Thymus (tissue), 11 donors: Measurements from ENCODE around the gene LRRC27. TPM values are rescaled to one million over a fixed set of nuclear protein-coding genes. Genes with fewer than 3 reads are reported as not detected.

Experiments
- DNase-seq, 9 donors: peaks; one replicate each; pipeline ENCODE4 v3.0.0-alpha.2; 2013; ENCODE audit warnings: low spot score in 9 of 9, low read depth in 6 of 9, missing footprints in 1 of 9
- H3K27ac ChIP-seq, 2 donors: one replicate each; pipeline ENCODE4 v1.5.1; 2013; ENCODE audit warnings: control low read depth in 1 of 2, low read depth in 1 of 2, low read length in 1 of 2, mild to moderate bottlenecking in 1 of 2, moderate library complexity in 1 of 2
- H3K27me3 ChIP-seq, 2 donors: one replicate each; pipeline ENCODE4 v1.5.1; 2013; ENCODE audit warnings: low read length in 1 of 2; ENCODE audit not compliant: control insufficient read depth in 2 of 2, insufficient read depth in 1 of 2
- H3K36me3 ChIP-seq, 2 donors: one replicate each; pipeline ENCODE4 v1.5.1; 2013; ENCODE audit warnings: low read length in 1 of 2, mild to moderate bottlenecking in 1 of 2, moderate library complexity in 1 of 2; ENCODE audit not compliant: control insufficient read depth in 2 of 2, insufficient read depth in 2 of 2
- H3K4me1 ChIP-seq, 2 donors: one replicate each; pipeline ENCODE4 v1.5.1; 2013; ENCODE audit warnings: low read length in 2 of 2; ENCODE audit not compliant: control insufficient read depth in 2 of 2, insufficient read depth in 2 of 2
- H3K4me3 ChIP-seq, 2 donors: one replicate each; pipeline ENCODE4 v1.5.1; 2013; ENCODE audit warnings: low read length in 2 of 2, control low read depth in 1 of 2, mild to moderate bottlenecking in 1 of 2
- H3K9me3 ChIP-seq, 2 donors: one replicate each; pipeline ENCODE4 v1.5.1; 2013; ENCODE audit warnings: low read length in 1 of 2, mild to moderate bottlenecking in 1 of 2; ENCODE audit not compliant: control insufficient read depth in 2 of 2, insufficient read depth in 1 of 2
- WGBS: extraction: QIAGEN DNeasy Blood & Tissue Kit; methylation state at CpG from one replicate; pipeline ENCODE4 v1.1.7; 2013; 5-methylcytosine and 5-hydroxymethylcytosine counted together
- polyA plus RNA-seq: library from polyadenylated mRNA; stranded (reverse); fragments of 200-250 nt; gene quantifications from one replicate; pipeline ENCODE4 v1.2.3, GENCODE V29; 2013
- total RNA-seq: library from RNA; stranded (reverse); fragments of 120-200 nt; gene quantifications from one replicate; pipeline ENCODE4 v1.2.4, GENCODE V29; 2013
- donor health status: healthy.

LRRC27 gene
- total and polyA plus RNA-seq, 2 donors: 7.6 to 8.7 TPM

GRCh38 chr10:132371641-132372081, 39.7 kb downstream of the LRRC27 start:
- H3K27ac ChIP-seq: no peak overlapping the region
- no peaks in the 10 kb centered on the region for H3K27me3 ChIP-seq
- WGBS: 68% methylated on average over 9 of the region's 9 CpGs
- H3K4me3 ChIP-seq: no peak overlapping the region
- DNase-seq: peak in 7 of 9 donors; percentile 36 to 72 (median 50)
- H3K4me1 ChIP-seq: peaks cover 0 to 8% of the 10 kb centered on the region in 2 donors
- H3K9me3 ChIP-seq: peaks cover 0 to 4% of the 10 kb centered on the region in 2 donors
- peaks cover 2% of the 10 kb centered on the region in 2 donors for H3K36me3 ChIP-seq

- DNase-seq: no peak
- no peak overlapping the region for H3K4me3 ChIP-seq
- peaks cover 0 to 8% of the 10 kb centered on the region in 2 donors for H3K4me1 ChIP-seq
- H3K27ac ChIP-seq: no peak overlapping the region
- no peaks in the 10 kb centered on the region for H3K36me3 ChIP-seq
- H3K9me3 ChIP-seq: peaks cover 0 to 4% of the 10 kb centered on the region in 2 donors
- WGBS: 97% methylated on average over 16 of the region's 16 CpGs
- no peaks in the 10 kb centered on the region for H3K27me3 ChIP-seq
Observed at GRCh38 chr10:132372516-132373095, 40.6 kb downstream of the LRRC27 start.

- 94% methylated on average over 25 of the region's 25 CpGs for WGBS
- Histone ChIP-seq H3K4me3 (no peak overlapping the region), H3K9me3 (peaks cover 0 to 4% of the 10 kb centered on the region in 2 donors), H3K27me3 (no peaks in the 10 kb centered on the region), H3K36me3 (no peaks in the 10 kb centered on the region), H3K4me1 (peaks cover 0 to 8% of the 10 kb centered on the region in 2 donors), H3K27ac (no peak overlapping the region)
- no peak for DNase-seq
Observed at GRCh38 chr10:132373241-132373955, 41.4 kb downstream of the LRRC27 start.

GRCh38 chr10:132374176-132374575, 42.2 kb downstream of the LRRC27 start:
- DNase-seq: no peak
- WGBS: 92% methylated on average over 8 of the region's 8 CpGs
- Histone ChIP-seq H3K9me3 (peaks cover 0 to 4% of the 10 kb centered on the region in 2 donors), H3K27me3 (no peaks in the 10 kb centered on the region), H3K4me3 (no peak overlapping the region), H3K27ac (no peak overlapping the region), H3K36me3 (no peaks in the 10 kb centered on the region), H3K4me1 (peaks cover 0 to 8% of the 10 kb centered on the region in 2 donors)

- Histone ChIP-seq H3K36me3 (no peaks in the 10 kb centered on the region), H3K4me3 (no peak overlapping the region), H3K4me1 (peaks cover 0 to 8% of the 10 kb centered on the region in 2 donors), H3K9me3 (peaks cover 0 to 4% of the 10 kb centered on the region in 2 donors), H3K27ac (no peak overlapping the region), H3K27me3 (no peaks in the 10 kb centered on the region)
- no peak for DNase-seq
- 97% methylated on average over 14 of the region's 14 CpGs for WGBS
Observed at GRCh38 chr10:132374612-132375011, 42.6 kb downstream of the LRRC27 start.

GRCh38 chr10:132375116-132375794, 43.3 kb downstream of the LRRC27 start:
- Histone ChIP-seq H3K27me3 (no peaks in the 10 kb centered on the region), H3K27ac (no peak overlapping the region), H3K36me3 (no peaks in the 10 kb centered on the region), H3K4me1 (peaks cover 0 to 8% of the 10 kb centered on the region in 2 donors), H3K9me3 (peaks cover 0 to 4% of the 10 kb centered on the region in 2 donors), H3K4me3 (no peak overlapping the region)
- DNase-seq: no peak
- 95% methylated on average over 26 of the region's 26 CpGs for WGBS

GRCh38 chr10:132375795-132376297, 43.9 kb downstream of the LRRC27 start:
- Histone ChIP-seq H3K4me3 (no peak overlapping the region), H3K9me3 (peaks cover 0 to 4% of the 10 kb centered on the region in 2 donors), H3K27me3 (no peaks in the 10 kb centered on the region), H3K36me3 (no peaks in the 10 kb centered on the region), H3K4me1 (peaks cover 0 to 8% of the 10 kb centered on the region in 2 donors), H3K27ac (no peak overlapping the region)
- WGBS: 95% methylated on average over 4 of the region's 4 CpGs
- no peak for DNase-seq

GRCh38 chr10:132376394-132376851, 44.4 kb downstream of the LRRC27 start:
- Histone ChIP-seq H3K27me3 (no peaks in the 10 kb centered on the region), H3K27ac (no peak overlapping the region), H3K4me1 (peaks cover 0 to 6% of the 10 kb centered on the region in 2 donors), H3K9me3 (peaks cover 0 to 4% of the 10 kb centered on the region in 2 donors), H3K4me3 (no peak overlapping the region), H3K36me3 (no peaks in the 10 kb centered on the region)
- no peak for DNase-seq
- WGBS: 96% methylated on average over 15 of the region's 15 CpGs

GRCh38 chr10:132377326-132377725, 45.3 kb downstream of the LRRC27 start:
- no peaks in the 10 kb centered on the region for H3K27me3 ChIP-seq
- 98% methylated on average over 7 of the region's 7 CpGs for WGBS
- no peak for DNase-seq
- no peak overlapping the region for H3K27ac ChIP-seq
- H3K9me3 ChIP-seq: no peaks in the 10 kb centered on the region
- no peak overlapping the region for H3K4me3 ChIP-seq
- H3K4me1 ChIP-seq: no peaks in the 10 kb centered on the region
- no peaks in the 10 kb centered on the region for H3K36me3 ChIP-seq
